Activated naive CD8-positive, alpha-beta T cell treated with anti-CD3 and anti-CD28 coated beads, Interleukin-2, amount 50 U/mL, for 16 hours (primary cell): Measurements from ENCODE around the gene SAYSD1.

Experiments used
- DNase-seq: peaks from one replicate; pipeline ENCODE4 v3.0.0-alpha.2; 2020; ENCODE audit warnings: low read depth, low spot score

Gene SAYSD1

GRCh38 chr6:39108041-39108839 is 6.7 kb downstream of the SAYSD1 start:
- DNase-seq, result no peak

GRCh38 chr6:39107641-39108040 is 7.3 kb downstream of the SAYSD1 start:
- no peak for DNase-seq

- no peak for DNase-seq
Observed at GRCh38 chr6:39107034-39107433, 8.0 kb downstream of the SAYSD1 start.

- no peak for DNase-seq
Observed at GRCh38 chr6:39104528-39104927, 10.5 kb downstream of the SAYSD1 start.

- DNase-seq, result no peak
Observed at GRCh38 chr6:39102821-39103136, 12.2 kb downstream of the SAYSD1 start.

- no peak for DNase-seq
Observed at GRCh38 chr6:39102071-39102820, 12.7 kb downstream of the SAYSD1 start.

GRCh38 chr6:39100358-39100757 is 14.6 kb downstream of the SAYSD1 start:
- DNase-seq, result no peak

GRCh38 chr6:39095578-39095977 is 19.4 kb downstream of the SAYSD1 start:
- no peak for DNase-seq

GRCh38 chr6:39093149-39093708 is 21.8 kb downstream of the SAYSD1 start:
- no peak for DNase-seq

- no peak for DNase-seq
Observed at GRCh38 chr6:39092124-39092523, 22.9 kb downstream of the SAYSD1 start.

GRCh38 chr6:39091220-39091619 is 23.8 kb downstream of the SAYSD1 start:
- DNase-seq, result no peak

- DNase-seq, result no peak
Observed at GRCh38 chr6:39090036-39090435, 24.9 kb downstream of the SAYSD1 start.

GRCh38 chr6:39088331-39088730 is 26.7 kb downstream of the SAYSD1 start:
- no peak for DNase-seq

GRCh38 chr6:39087197-39087596 is 27.8 kb downstream of the SAYSD1 start:
- DNase-seq, result no peak

GRCh38 chr6:39086711-39087110 is 28.3 kb downstream of the SAYSD1 start:
- DNase-seq, result no peak

GRCh38 chr6:39086294-39086693 is 28.7 kb downstream of the SAYSD1 start:
- no peak for DNase-seq

- no peak for DNase-seq
Observed at GRCh38 chr6:39085129-39085797, 29.7 kb downstream of the SAYSD1 start.

GRCh38 chr6:39084506-39084905 is 30.5 kb downstream of the SAYSD1 start:
- no peak for DNase-seq

GRCh38 chr6:39083231-39083634 is 31.8 kb downstream of the SAYSD1 start:
- no peak for DNase-seq

GRCh38 chr6:39082310-39082709 is 32.7 kb downstream of the SAYSD1 start:
- DNase-seq, result no peak

GRCh38 chr6:39080246-39080875 is 34.6 kb downstream of the SAYSD1 start:
- DNase-seq, result no peak
